Natural killer cell (primary cell): ENCODE results near the gene KIF21B. TPM values are rescaled to one million over a fixed set of nuclear protein-coding genes. Genes with fewer than 3 reads are reported as not detected.

Source experiments
- ATAC-seq, 3 donors: fragments of 150-1000 bp in 2 of 3; fragments of 200-7000 bp in 1 of 3; cut with Tn5 transposase; 1 replicate in 1 of 3; 2 replicates in 2 of 3; pipeline ENCODE4 v1.10.0; 2021; ENCODE audit warnings: mild to moderate bottlenecking in 2 of 3, moderate library complexity in 2 of 3
- DNase-seq, 2 donors: peaks; one replicate each; pipeline versions ENCODE4 v3.0.0 to v3.0.0-alpha.2; 2013 to 2021; ENCODE audit warnings: mixed read lengths in 1 of 2
- H3K27ac ChIP-seq: one replicate; pipeline ENCODE4 v1.5.1; 2013; ENCODE audit warnings: mild to moderate bottlenecking, low read length
- H3K27me3 ChIP-seq: one replicate; pipeline ENCODE4 v1.6.1; 2013; ENCODE audit warnings: low read length; ENCODE audit not compliant: control insufficient read depth, insufficient read depth
- H3K36me3 ChIP-seq: one replicate; pipeline ENCODE4 v1.6.1; 2013; ENCODE audit warnings: low read length; ENCODE audit not compliant: control insufficient read depth, insufficient read depth
- H3K4me1 ChIP-seq: one replicate; pipeline ENCODE4 v1.6.1; 2013; ENCODE audit warnings: low read length; ENCODE audit not compliant: control insufficient read depth, insufficient read depth
- H3K4me3 ChIP-seq: one replicate; pipeline ENCODE4 v1.5.1; 2013; ENCODE audit warnings: low read length
- H3K9me3 ChIP-seq: one replicate; pipeline ENCODE4 v1.6.1; 2013; ENCODE audit warnings: low read length; ENCODE audit not compliant: control insufficient read depth, insufficient read depth
- H3K27ac Mint-ChIP-seq, 2 donors: one replicate each; pipeline ENCODE4 v1.8.0; 2022; ENCODE audit warnings: mild to moderate bottlenecking in 2 of 2, mixed read lengths in 2 of 2, moderate library complexity in 1 of 2
- H3K27me3 Mint-ChIP-seq, 2 donors: one replicate each; pipeline ENCODE4 v1.8.0; 2022; ENCODE audit warnings: low read depth in 2 of 2, mixed read lengths in 2 of 2
- H3K36me3 Mint-ChIP-seq: one replicate; pipeline ENCODE4 v1.8.0; 2022; ENCODE audit warnings: mixed read lengths
- H3K4me1 Mint-ChIP-seq, 2 donors: one replicate each; pipeline ENCODE4 v1.8.0; 2022; ENCODE audit warnings: mixed read lengths in 2 of 2
- H3K4me3 Mint-ChIP-seq: one replicate; pipeline ENCODE4 v1.8.0; 2022; ENCODE audit warnings: mild to moderate bottlenecking, moderate library complexity, mixed read lengths
- H3K9me3 Mint-ChIP-seq, 2 donors: one replicate each; pipeline ENCODE4 v1.8.0; 2022; ENCODE audit warnings: mixed read lengths in 2 of 2
- WGBS: methylation state at CpG from one replicate; pipeline ENCODE4 v1.1.7; 2013; ENCODE audit warnings: missing lambda C conversion rate; ENCODE audit not compliant: insufficient coverage; 5-methylcytosine and 5-hydroxymethylcytosine counted together
- intact Hi-C: fragments of 100-400 bp; cut with micrococcal nuclease; formaldehyde crosslinking; loops from one replicate; pipeline ENCODE4 v1.14.2; 2022
- total RNA-seq, 4 donors: library from RNA; stranded (reverse); fragments of 120-200 nt in 1 of 4; gene quantifications; one replicate each; pipeline versions ENCODE4 v1.2.3 to v1.2.4, GENCODE V29; 2013 to 2022
- TF ChIP-seq, protein P1 (sequence below): fragments of 200-600 bp; IDR thresholded peaks from one replicate; pipeline ENCODE4 v1.8.0; 2022; ENCODE audit warnings: antibody characterized with exemption

The KIF21B gene, protein sequence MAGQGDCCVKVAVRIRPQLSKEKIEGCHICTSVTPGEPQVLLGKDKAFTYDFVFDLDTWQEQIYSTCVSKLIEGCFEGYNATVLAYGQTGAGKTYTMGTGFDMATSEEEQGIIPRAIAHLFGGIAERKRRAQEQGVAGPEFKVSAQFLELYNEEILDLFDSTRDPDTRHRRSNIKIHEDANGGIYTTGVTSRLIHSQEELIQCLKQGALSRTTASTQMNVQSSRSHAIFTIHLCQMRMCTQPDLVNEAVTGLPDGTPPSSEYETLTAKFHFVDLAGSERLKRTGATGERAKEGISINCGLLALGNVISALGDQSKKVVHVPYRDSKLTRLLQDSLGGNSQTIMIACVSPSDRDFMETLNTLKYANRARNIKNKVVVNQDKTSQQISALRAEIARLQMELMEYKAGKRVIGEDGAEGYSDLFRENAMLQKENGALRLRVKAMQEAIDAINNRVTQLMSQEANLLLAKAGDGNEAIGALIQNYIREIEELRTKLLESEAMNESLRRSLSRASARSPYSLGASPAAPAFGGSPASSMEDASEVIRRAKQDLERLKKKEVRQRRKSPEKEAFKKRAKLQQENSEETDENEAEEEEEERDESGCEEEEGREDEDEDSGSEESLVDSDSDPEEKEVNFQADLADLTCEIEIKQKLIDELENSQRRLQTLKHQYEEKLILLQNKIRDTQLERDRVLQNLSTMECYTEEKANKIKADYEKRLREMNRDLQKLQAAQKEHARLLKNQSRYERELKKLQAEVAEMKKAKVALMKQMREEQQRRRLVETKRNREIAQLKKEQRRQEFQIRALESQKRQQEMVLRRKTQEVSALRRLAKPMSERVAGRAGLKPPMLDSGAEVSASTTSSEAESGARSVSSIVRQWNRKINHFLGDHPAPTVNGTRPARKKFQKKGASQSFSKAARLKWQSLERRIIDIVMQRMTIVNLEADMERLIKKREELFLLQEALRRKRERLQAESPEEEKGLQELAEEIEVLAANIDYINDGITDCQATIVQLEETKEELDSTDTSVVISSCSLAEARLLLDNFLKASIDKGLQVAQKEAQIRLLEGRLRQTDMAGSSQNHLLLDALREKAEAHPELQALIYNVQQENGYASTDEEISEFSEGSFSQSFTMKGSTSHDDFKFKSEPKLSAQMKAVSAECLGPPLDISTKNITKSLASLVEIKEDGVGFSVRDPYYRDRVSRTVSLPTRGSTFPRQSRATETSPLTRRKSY (N-terminal part only)
- 100 to 1,000 TPM; 102 to 129 (median 126) TPM for total RNA-seq
- 35.3 TPM for total RNA-seq (2013)

DNA sequence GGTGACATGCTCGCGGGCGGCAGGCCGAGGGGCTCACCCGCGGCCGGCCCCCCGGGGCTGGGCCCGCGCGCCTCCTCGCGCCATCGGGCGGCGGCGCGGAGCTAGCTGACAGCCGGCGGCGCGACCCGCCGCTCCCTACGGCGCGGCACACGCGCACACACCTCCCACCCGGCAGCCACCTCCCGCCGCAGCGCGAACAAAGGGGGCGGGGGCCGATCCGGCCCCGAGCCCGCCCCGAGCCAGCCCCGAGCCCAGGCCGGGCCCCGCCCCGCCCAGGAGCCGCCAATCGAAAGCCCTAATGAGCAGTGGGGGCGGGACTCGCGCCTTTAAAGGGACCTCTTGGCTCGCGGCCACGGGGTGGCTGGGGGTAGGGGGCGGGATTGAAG is at the start of gene KIF21B:
TSS of gene KIF21B (minus strand) at position 198 of the 386 bp plus-strand sequence. CDS start 331 bp downstream, outside the sequence.
- Mint-ChIP-seq H3K36me3 (no peaks in the 10 kb centered on the region), H3K27me3 (no peaks in the 10 kb centered on the region), H3K9me3 (no peaks in the 10 kb centered on the region), H3K4me3 (peak within 1 kb of the TSS; percentile 98), H3K4me1 (peaks cover 49 to 61% of the 10 kb centered on the region in 2 donors), H3K27ac (peak within 1 kb of the TSS; percentile 98 to 99)
- ATAC-seq: peak; percentile 81 to 94 (median 84)
- Histone ChIP-seq H3K27me3 (no peaks in the 10 kb centered on the region), H3K4me1 (peaks cover 69% of the 10 kb centered on the region), H3K9me3 (no peaks in the 10 kb centered on the region), H3K27ac (peak within 1 kb of the TSS; percentile 80), H3K36me3 (no peaks in the 10 kb centered on the region), H3K4me3 (peak within 1 kb of the TSS; percentile 68)
- intact Hi-C loops: loop anchor here (1.0 to 5.0 kb wide), 2 partner anchors 136 to 403 kb away; partner anchors contain the start of gene KIF14
- TF ChIP-seq, protein P1, sequence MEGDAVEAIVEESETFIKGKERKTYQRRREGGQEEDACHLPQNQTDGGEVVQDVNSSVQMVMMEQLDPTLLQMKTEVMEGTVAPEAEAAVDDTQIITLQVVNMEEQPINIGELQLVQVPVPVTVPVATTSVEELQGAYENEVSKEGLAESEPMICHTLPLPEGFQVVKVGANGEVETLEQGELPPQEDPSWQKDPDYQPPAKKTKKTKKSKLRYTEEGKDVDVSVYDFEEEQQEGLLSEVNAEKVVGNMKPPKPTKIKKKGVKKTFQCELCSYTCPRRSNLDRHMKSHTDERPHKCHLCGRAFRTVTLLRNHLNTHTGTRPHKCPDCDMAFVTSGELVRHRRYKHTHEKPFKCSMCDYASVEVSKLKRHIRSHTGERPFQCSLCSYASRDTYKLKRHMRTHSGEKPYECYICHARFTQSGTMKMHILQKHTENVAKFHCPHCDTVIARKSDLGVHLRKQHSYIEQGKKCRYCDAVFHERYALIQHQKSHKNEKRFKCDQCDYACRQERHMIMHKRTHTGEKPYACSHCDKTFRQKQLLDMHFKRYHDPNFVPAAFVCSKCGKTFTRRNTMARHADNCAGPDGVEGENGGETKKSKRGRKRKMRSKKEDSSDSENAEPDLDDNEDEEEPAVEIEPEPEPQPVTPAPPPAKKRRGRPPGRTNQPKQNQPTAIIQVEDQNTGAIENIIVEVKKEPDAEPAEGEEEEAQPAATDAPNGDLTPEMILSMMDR: no peak
- DNase-seq: peak; percentile 93 to 94
- WGBS: under 1% methylated on average over 46 of the region's 53 CpGs

DNA sequence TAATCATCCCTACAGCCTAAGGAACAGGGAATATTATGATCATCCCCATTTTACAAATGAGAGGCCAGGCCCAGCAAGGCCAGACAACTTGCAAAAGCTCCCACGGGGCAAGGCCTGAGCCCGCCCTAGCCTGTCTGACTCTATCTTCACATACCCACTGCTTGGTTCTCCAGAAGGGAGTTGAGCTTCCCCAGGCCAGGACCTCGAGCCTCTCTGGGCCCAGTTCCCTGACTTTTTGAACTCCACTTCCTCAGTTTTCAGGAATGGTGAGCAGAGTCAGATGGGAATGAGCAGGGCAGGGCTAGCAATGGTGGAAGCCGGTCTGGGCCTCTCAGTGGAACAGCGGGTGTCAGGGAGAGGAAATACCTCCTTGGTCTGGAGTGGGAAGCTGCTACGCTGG is 49.4 kb upstream of the KIF21B start:
- Histone ChIP-seq H3K27ac (no peak overlapping the region), H3K9me3 (no peaks in the 10 kb centered on the region), H3K27me3 (no peaks in the 10 kb centered on the region), H3K4me3 (no peak overlapping the region), H3K36me3 (no peaks in the 10 kb centered on the region), H3K4me1 (no peaks in the 10 kb centered on the region)
- TF ChIP-seq, protein P1: no peak
- Mint-ChIP-seq H3K4me1 (peaks cover 0 to 5% of the 10 kb centered on the region in 2 donors), H3K4me3 (no peak overlapping the region), H3K27me3 (no peaks in the 10 kb centered on the region), H3K27ac (no peak overlapping the region), H3K36me3 (no peaks in the 10 kb centered on the region), H3K9me3 (no peaks in the 10 kb centered on the region)
- DNase-seq (no peak), ATAC-seq (no peak)
- WGBS: 90% methylated on average over 6 of the region's 6 CpGs
- intact Hi-C loops: no loop called here

DNA sequence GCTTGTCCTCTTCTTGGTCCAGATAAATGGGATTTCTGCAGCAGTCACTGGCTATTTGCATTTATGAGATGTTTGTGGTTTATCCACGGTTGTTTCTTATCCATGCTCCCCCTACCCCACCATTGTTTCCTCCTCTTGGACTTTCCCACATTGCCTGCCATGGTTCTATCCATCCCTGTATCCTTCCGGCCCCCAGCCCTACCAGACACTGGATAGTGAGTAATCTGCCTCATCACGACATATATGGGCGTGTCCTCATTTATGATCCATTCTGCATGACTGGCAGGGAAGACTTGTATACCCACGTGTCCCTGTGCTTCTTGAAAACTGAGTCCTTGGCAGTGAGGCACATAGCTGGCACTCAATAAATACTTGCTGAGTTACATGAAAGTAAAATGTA is 48.6 kb upstream of the KIF21B start:
- DNase-seq (no peak), ATAC-seq (no peak)
- no peaks in the 10 kb centered on the region for H3K9me3 ChIP-seq
- Mint-ChIP-seq H3K27me3 (no peaks in the 10 kb centered on the region), H3K4me1 (peaks cover 0 to 5% of the 10 kb centered on the region in 2 donors), H3K27ac (no peak overlapping the region), H3K4me3 (no peak overlapping the region), H3K9me3 (no peaks in the 10 kb centered on the region), H3K36me3 (no peaks in the 10 kb centered on the region)
- 71% methylated on average over 5 of the region's 5 CpGs for WGBS
- intact Hi-C loops: no loop called here
- H3K27me3 ChIP-seq: no peaks in the 10 kb centered on the region
- H3K27ac ChIP-seq: no peak overlapping the region
- no peak overlapping the region for H3K4me3 ChIP-seq
- no peaks in the 10 kb centered on the region for H3K4me1 ChIP-seq
- TF ChIP-seq, protein P1: no peak
- no peaks in the 10 kb centered on the region for H3K36me3 ChIP-seq
